GM18508 (cell line): ENCODE results near the gene LMF2.

Experiments used
- ATAC-seq: cut with Tn5 transposase; IDR thresholded peaks from one replicate; pipeline ENCODE4 v1.9.1; 2021; ENCODE audit warnings: moderate number of reproducible peaks; ENCODE audit not compliant: insufficient read depth, unreplicated experiment

Gene LMF2

GRCh38 chr22:50505276-50505775, 2.2 kb downstream of the LMF2 start:
- ATAC-seq: no peak

GRCh38 chr22:50504369-50505211, 2.9 kb downstream of the LMF2 start:
- ATAC-seq: no peak

GRCh38 chr22:50503475-50504145, 3.9 kb downstream of the LMF2 start:
- no peak for ATAC-seq

- ATAC-seq: no peak
These were observed 4.7 kb downstream of the LMF2 start for GRCh38 chr22:50502628-50503474.

GRCh38 chr22:50502096-50502495, 5.4 kb downstream of the LMF2 start:
- ATAC-seq: no peak

- ATAC-seq: no peak
These were observed 7.0 kb downstream of the LMF2 start for GRCh38 chr22:50500452-50500851.

- no peak for ATAC-seq
These were observed 9.1 kb downstream of the LMF2 start for GRCh38 chr22:50498322-50498890.

- no peak for ATAC-seq
These were observed 10.4 kb downstream of the LMF2 start for GRCh38 chr22:50497093-50497492.

- ATAC-seq: no peak
These were observed 16.8 kb downstream of the LMF2 start for GRCh38 chr22:50490531-50491308.

- ATAC-seq: no peak
These were observed 17.9 kb downstream of the LMF2 start for GRCh38 chr22:50489363-50490243.

- no peak for ATAC-seq
These were observed 18.6 kb downstream of the LMF2 start for GRCh38 chr22:50488886-50489285.

- no peak for ATAC-seq
These were observed 19.4 kb downstream of the LMF2 start for GRCh38 chr22:50488006-50488677.

- ATAC-seq: no peak
These were observed 20.1 kb downstream of the LMF2 start for GRCh38 chr22:50487290-50488005.

- no peak for ATAC-seq
These were observed 20.8 kb downstream of the LMF2 start, which contains the start of gene MIOX for GRCh38 chr22:50486561-50487289. TSS of gene MIOX (plus strand) at chr22:50486859. CDS start at chr22:50486898, 39 bp downstream.

- no peak for ATAC-seq
These were observed 22.0 kb downstream of the LMF2 start for GRCh38 chr22:50485221-50486131.
